ENCODE data around the gene TRRAP.

Gene TRRAP

GRCh38 chr7:98945852-98946251, 67.5 kb downstream of the TRRAP start:
- DNase-seq: no peak

- no peak for DNase-seq
These were observed 68.1 kb downstream of the TRRAP start for GRCh38 chr7:98946389-98946788.

- DNase-seq: peak in 38 of 56 donors; percentile 5 to 77 (median 31)
These were observed 71.2 kb downstream of the TRRAP start for GRCh38 chr7:98949336-98950044.

GRCh38 chr7:98955992-98956391, 77.7 kb downstream of the TRRAP start:
- DNase-seq: no peak

GRCh38 chr7:98956469-98956868, 78.1 kb downstream of the TRRAP start:
- DNase-seq: no peak

- DNase-seq: peak in 7 of 56 donors; percentile 2 to 22 (median 8)
These were observed 78.6 kb downstream of the TRRAP start for GRCh38 chr7:98956937-98957336.

- no peak for DNase-seq
These were observed 79.4 kb downstream of the TRRAP start for GRCh38 chr7:98957766-98958165.

GRCh38 chr7:98958968-98959367, 80.6 kb downstream of the TRRAP start:
- DNase-seq: no peak

GRCh38 chr7:98963305-98963704, 85.0 kb downstream of the TRRAP start:
- no peak for DNase-seq

GRCh38 chr7:98964596-98964995, 86.3 kb downstream of the TRRAP start:
- DNase-seq: no peak

- DNase-seq: no peak
These were observed 90.3 kb downstream of the TRRAP start for GRCh38 chr7:98968621-98969020.

- no peak for DNase-seq
These were observed 91.1 kb downstream of the TRRAP start for GRCh38 chr7:98969386-98969785.

- DNase-seq: no peak
These were observed 91.8 kb downstream of the TRRAP start for GRCh38 chr7:98970016-98970615.

- no peak for DNase-seq
These were observed 92.5 kb downstream of the TRRAP start for GRCh38 chr7:98970805-98971204.

GRCh38 chr7:98974205-98974604, 95.9 kb downstream of the TRRAP start:
- no peak for DNase-seq

- peak in 7 of 56 donors; percentile 4 to 23 (median 17) for DNase-seq
These were observed 96.8 kb downstream of the TRRAP start for GRCh38 chr7:98974906-98975816.

- DNase-seq: no peak
These were observed 98.3 kb downstream of the TRRAP start for GRCh38 chr7:98976396-98977185.

- no peak for DNase-seq
These were observed 100.3 kb downstream of the TRRAP start for GRCh38 chr7:98978672-98979071.

- DNase-seq: no peak
These were observed 103.4 kb downstream of the TRRAP start for GRCh38 chr7:98981701-98982100.

GRCh38 chr7:98982686-98983085, 104.4 kb downstream of the TRRAP start:
- no peak for DNase-seq

GRCh38 chr7:98984126-98984525, 105.8 kb downstream of the TRRAP start:
- no peak for DNase-seq
